Epithelial cell of proximal tubule (primary cell): Measurements from ENCODE around the gene SAMD15. TPM values are rescaled to one million over a fixed set of nuclear protein-coding genes. Genes with fewer than 3 reads are reported as not detected.
"Not testable (repeated sequence)": the region's sequence is repeated elsewhere in the genome, so short reads cannot be mapped to it uniquely, and the experiment has no call there.

ENCODE experiments used
- DNase-seq: peaks from one replicate; pipeline ENCODE4 v3.0.0-alpha.2; 2011; ENCODE audit warnings: low read depth
- H3K4me3 ChIP-seq: 2 replicates; pipeline ENCODE4 v1.5.1; 2011; ENCODE audit warnings: low read depth, mild to moderate bottlenecking, low read length
- total RNA-seq: library from RNA; depleted of rRNA; stranded (reverse); fragments of >200 nt; gene quantifications from 2 replicates; pipeline ENCODE4 v1.2.3, GENCODE V29; 2015
- TF ChIP-seq, protein P1 (sequence below): conservative IDR thresholded peaks from 2 replicates; pipeline ENCODE4 v1.5.1; 2012; ENCODE audit warnings: low read depth, mild to moderate bottlenecking, low read length

The SAMD15 gene
- 0.40 and 0.58 TPM in 2 replicates for total RNA-seq

- TF ChIP-seq, protein P1, sequence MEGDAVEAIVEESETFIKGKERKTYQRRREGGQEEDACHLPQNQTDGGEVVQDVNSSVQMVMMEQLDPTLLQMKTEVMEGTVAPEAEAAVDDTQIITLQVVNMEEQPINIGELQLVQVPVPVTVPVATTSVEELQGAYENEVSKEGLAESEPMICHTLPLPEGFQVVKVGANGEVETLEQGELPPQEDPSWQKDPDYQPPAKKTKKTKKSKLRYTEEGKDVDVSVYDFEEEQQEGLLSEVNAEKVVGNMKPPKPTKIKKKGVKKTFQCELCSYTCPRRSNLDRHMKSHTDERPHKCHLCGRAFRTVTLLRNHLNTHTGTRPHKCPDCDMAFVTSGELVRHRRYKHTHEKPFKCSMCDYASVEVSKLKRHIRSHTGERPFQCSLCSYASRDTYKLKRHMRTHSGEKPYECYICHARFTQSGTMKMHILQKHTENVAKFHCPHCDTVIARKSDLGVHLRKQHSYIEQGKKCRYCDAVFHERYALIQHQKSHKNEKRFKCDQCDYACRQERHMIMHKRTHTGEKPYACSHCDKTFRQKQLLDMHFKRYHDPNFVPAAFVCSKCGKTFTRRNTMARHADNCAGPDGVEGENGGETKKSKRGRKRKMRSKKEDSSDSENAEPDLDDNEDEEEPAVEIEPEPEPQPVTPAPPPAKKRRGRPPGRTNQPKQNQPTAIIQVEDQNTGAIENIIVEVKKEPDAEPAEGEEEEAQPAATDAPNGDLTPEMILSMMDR = no peak
- peak; percentile 51 for DNase-seq
- H3K4me3 ChIP-seq = peak within 1 kb of the TSS; percentile 90
These were observed at the start of gene SAMD15, which contains the start of gene TMED8 for GRCh38 chr14:77376771-77377501. TSS of gene SAMD15 (plus strand) at chr14:77377379. CDS start at chr14:77377419, 40 bp downstream. TSS of gene TMED8 (minus strand) at chr14:77377094. CDS start at chr14:77377053, 41 bp downstream.

DNA sequence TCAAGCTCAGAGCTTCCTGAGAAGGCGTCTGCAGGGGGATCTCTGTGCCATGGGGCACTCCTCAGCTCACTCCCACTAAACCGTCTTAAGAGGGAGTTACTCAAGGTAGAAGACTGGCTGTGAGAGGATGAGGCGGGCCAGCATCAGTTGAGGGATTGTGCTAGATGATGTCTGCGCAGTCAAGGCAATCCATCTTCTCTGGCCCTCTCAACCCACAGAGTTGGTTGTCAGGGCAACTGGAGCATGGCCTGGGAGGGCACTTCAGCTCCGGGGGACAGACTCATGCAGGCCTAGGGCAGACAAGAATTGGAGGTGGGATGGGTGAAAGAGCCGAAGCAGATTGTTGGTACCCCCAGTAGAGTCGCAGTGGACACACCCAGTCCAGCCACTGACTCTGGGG, 47.3 kb upstream of the SAMD15 start:
- TF ChIP-seq, protein P1 = no peak
- no peak for DNase-seq
- no peak overlapping the region for H3K4me3 ChIP-seq

DNA sequence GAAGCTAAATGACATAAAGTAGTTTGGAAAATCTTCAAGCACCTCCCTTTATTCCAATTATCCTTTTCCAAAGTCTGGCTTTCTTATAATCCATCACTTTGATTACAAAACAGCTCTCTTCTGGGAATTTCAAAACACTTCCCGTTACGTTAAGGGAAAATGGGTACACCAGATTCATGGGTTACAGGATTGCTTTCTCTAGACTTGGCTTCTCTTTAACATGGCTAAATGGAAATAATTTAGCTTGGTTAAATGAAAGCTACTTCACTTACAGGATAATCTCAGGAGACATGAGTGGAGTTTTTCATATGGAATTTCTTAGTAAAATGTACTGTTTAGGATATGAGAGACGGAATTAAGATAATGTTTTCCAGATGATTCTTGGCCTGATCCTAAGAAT, 41.6 kb upstream of the SAMD15 start:
- H3K4me3 ChIP-seq = no peak overlapping the region
- no peak for DNase-seq
- TF ChIP-seq, protein P1 = no peak

GRCh38 chr14:77337255-77337654, 39.9 kb upstream of the SAMD15 start:
- DNase-seq, H3K4me3 ChIP-seq: not testable (repeated sequence)

DNA sequence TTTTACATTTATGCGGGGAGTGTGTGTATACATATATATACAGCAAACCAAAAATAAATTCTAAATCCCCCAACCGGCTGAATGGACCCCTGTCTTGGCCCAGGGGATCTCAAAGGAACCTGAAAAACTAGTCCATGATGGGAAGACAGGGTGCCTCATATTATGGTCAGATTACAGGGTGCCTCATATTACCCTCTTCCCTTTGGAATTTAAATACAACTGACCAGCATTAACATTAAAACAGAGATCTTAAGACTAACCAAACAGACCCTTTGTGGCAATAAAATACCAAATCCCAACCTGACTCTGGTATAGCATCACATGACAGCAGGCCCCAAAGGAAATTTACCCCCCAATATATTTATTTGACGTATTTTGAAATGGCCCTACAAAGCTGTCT, 39.3 kb upstream of the SAMD15 start:
- no peak for DNase-seq
- H3K4me3 ChIP-seq = no peak overlapping the region
- TF ChIP-seq, protein P1 = no peak

- DNase-seq = no peak
- TF ChIP-seq, protein P1 = no peak
These were observed 38.9 kb upstream of the SAMD15 start for GRCh38 chr14:77338302-77338701.

GRCh38 chr14:77339407-77339806, 37.8 kb upstream of the SAMD15 start:
- H3K4me3 ChIP-seq = no peak overlapping the region
- TF ChIP-seq, protein P1 = no peak
- peak; percentile 46 for DNase-seq

More at GRCh38 chr14:77338302-77338701, 38.9 kb upstream of the SAMD15 start:
- no peak overlapping the region for H3K4me3 ChIP-seq
